HS-5 (cell line): ENCODE measurements around the gene FOXP2.
"Not testable (repeated sequence)": the region's sequence is repeated elsewhere in the genome, so short reads cannot be mapped to it uniquely, and the experiment has no call there.

Source experiments
- DNase-seq: peaks from one replicate; pipeline ENCODE4 v3.0.0-alpha.2; 2012; ENCODE audit warnings: low read depth

Gene FOXP2

DNA sequence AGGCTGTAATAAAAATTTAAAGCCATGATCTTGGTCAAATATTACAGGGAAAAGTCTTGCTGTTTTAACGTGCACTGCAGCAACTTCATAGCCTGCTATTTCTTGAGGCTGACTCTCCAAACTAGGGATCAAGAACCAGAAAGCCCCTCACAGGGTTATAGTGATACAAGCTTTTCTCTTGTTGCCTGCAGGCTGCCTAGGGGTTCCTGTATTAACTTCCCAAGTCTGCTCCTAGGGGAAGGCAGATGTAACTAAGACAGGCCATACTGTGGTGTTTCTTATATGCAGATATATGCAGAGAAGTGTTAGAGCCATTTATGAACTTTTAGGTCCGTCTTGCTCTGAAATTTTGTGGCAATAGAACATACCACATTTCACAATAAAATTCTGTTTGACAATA, 175.7 kb downstream of the FOXP2 start:
- DNase-seq, result no peak

DNA sequence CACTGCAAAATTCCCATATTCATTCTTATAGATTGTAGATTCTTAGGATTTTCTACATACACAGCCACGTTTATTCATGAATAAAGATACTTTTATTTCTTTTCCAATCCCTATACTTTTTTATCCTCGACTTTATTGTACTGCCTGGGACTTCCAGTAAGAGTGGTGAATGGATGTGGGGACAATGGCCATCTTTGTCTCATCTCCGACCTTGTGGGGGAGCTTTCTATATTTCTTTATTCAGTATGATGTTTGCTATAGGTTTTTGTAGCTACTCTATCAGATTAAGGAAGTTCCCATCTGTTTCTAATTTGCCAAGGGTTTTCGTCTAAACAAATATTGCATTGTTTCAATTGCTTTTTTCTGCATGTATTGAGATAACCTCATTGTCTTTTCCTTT, 184.3 kb downstream of the FOXP2 start:
- DNase-seq, result no peak

GRCh38 chr7:114606100-114606499, 191.5 kb downstream of the FOXP2 start:
- DNase-seq, result no peak

DNA sequence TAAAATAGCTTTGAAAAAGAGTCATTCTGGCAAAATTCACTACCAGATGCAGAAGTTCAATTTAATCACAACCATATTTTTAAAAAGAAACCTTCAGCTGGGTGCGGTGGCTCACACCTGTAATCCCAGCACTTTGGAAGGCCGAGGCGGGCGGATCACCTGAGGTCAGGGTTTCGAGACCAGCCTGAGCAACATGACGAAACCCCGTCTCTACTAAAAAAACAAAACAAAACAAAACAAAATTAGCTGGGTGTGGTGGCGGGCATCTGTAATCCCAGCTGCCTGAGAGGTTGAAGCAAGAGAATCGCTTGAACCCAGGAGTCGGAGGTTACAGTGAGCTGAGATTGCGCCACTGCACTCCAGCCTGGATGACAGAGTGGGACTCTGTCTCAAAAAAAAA, 194.2 kb downstream of the FOXP2 start:
- DNase-seq, result not testable (repeated sequence)

DNA sequence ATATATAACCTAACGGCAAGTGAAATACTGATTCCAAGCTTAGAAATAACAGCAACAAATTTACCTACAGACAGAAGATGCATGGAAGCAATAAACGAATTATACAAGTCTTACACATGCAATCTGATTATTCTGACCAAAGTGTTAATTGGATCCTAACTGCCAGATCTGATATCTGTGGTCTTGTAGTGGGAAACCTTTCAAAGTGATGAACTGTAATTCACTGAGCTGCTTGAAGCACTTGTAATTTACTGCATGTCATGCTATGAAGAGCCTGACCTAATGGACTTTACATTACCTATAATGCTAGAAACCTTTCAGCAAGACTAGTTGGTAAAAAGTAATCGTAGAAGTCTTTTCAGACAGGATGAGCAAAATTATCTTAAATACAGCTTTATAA, 205.6 kb downstream of the FOXP2 start:
- DNase-seq, result no peak

- no peak for DNase-seq
Measured at GRCh38 chr7:114622221-114622620, 207.6 kb downstream of the FOXP2 start.

- DNase-seq, result no peak
Measured at GRCh38 chr7:114623146-114623545, 208.5 kb downstream of the FOXP2 start.

DNA sequence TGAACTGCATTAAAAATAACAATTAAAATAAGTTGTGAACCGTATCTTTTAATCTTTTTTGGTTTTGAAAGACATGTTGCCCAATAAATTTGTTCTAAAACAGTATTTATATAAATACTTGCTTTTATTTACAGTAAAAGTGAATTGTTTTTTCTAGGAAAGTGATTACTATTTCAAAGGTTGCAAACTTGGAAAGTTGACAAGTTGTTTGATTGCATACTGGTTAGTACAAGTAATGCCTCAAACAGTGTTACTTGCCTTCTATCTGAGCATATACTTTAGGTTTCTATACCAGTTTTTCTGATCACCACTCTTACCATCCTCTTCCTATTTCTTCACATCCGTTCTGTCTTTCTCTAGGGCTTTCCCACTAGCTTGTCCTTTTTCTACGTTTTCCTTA, 212.6 kb downstream of the FOXP2 start:
- no peak for DNase-seq

DNA sequence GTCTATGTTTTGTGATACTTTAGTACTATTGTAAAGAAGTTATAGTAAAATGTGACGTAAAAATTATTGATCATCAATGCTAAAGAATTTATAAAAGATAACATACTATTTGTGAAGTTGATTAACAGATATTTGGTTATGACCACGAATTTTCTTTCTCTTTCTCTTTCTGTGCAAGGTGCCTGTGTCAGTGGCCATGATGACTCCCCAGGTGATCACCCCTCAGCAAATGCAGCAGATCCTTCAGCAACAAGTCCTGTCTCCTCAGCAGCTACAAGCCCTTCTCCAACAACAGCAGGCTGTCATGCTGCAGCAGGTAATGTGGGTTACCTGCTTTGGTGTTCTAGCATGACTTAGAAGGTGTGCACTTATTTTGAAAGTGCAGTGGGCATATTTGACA, 213.7 kb downstream of the FOXP2 start:
- no peak for DNase-seq

GRCh38 chr7:114629762-114630161, 215.1 kb downstream of the FOXP2 start:
- no peak for DNase-seq

DNA sequence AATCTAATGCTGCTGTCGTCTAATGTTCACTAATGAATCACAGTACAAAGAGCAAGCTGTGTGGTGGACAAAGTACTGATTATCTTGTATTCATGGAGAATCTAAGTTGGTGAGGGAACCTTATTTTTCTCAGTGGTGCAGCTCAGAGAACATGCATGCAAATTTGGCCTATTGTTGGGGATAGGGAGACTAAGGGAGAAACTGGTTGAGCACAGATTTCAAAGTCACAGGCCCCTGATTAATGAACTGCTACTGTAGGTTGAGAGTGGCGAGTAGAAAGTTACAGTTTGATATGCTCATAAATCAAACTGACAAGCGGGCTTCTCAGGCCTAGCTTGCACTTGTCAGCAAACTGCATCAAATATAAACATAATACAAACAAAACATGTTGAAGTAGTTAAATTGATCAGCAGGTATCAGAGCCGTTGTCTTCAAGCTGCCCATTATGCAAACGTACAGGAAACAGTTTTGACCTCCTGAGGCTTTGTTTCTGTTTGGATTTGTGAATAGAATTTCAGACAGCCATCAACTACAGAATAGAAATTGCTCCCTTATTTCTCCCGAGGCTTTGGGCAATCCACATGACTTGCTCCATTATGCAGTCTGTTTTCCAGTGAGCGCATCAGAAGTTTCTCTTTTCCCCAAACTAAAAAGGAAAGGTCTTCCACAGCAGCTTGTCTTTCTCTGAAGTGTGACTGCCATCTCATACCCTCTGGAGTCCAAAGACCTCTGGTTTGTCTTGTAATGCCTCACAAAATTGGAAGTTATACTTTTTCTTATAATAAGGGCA, 215.8 kb downstream of the FOXP2 start:
- no peak for DNase-seq

- DNase-seq, result no peak
Measured at GRCh38 chr7:114631249-114631822, 216.7 kb downstream of the FOXP2 start.

DNA sequence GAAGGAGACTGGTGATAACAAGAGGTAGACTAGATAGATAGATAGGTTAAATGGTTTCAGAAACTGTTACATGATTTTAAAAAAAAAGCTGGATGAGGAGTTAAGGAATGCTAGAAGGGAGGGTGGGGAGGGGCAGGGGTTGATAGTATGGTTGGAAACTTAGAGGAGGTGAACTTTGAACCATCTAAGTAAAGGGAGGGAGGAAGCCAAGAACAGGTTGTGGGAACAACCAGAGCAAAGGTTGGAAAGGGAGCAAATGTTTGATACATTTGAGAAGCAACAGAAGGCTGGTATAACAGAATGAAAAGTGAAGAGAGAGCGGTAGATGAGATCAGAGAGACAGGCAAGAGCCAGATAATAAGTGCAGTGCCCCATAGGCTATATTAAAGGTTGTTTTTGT, 224.8 kb downstream of the FOXP2 start:
- no peak for DNase-seq

DNA sequence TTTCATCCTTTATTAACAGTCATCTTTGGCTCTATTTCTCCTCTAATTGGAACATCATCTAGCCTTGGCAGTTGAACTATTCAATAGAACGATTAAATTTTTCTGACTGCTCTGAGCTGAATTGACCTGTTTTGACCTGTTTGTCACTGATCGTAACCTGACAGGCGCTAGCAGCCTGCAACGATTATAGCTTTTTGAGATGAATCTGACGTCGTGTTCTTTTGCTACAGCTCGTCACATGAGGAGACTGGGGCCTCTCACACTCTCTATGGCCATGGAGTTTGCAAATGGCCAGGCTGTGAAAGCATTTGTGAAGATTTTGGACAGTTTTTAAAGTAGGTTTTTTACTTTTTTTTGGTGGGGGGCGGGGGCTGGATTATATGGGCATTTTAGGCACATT, 229.8 kb downstream of the FOXP2 start:
- no peak for DNase-seq

DNA sequence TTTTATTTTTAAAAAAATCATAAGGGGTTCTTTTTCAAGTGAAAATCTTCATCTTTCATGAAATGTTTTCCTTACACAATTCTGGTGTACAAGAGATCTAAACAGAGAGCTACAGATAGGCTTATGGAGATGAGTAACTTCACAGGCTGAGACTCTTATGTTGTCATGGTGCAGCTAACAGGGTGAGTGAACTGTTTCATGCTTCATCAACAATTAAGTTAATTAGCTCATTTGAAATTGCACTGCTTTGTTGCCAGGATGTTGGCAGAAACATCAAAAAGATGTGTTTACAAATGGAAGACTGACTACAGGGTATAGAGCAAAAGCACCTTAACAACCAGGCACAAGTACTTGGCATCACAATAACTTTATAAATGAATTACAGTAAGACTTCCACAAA, 230.8 kb downstream of the FOXP2 start:
- DNase-seq, result no peak

DNA sequence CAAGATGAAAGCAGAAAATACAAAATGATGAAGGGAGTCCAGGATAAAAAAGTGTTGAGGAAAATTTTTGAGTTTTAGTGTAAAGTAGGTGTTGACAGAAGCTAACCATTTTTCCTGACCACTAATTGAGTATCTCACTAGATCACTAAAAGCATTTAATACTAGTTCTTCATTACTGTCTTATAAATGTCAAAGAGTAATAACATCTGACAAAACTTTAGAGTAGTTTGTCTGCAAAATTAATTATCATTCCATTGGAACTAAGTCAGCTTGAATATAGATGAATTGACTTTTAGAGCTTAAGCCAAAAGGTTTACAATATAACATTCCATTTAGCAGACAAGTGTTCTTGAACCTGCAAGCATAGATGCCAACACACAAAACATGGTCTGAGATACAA, 232.9 kb downstream of the FOXP2 start:
- DNase-seq, result no peak

DNA sequence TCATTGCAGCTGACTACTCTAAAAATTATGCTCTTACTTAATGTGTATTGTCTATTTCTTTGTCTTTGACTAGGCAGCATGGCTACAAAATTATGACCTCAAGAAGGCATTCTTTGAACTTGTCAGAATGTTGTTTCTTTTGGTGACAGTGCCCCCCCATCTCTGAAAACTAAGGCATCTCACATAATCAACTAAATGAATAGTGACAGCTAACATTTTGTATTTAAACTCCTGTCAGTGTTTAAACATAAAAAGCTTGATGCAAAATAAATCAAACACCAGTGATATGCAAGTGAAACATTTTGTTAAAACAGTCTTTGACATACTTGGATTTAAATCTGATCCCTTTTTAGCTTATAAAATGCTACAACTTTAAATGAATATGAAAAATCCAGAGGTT, 233.5 kb downstream of the FOXP2 start:
- DNase-seq, result no peak

DNA sequence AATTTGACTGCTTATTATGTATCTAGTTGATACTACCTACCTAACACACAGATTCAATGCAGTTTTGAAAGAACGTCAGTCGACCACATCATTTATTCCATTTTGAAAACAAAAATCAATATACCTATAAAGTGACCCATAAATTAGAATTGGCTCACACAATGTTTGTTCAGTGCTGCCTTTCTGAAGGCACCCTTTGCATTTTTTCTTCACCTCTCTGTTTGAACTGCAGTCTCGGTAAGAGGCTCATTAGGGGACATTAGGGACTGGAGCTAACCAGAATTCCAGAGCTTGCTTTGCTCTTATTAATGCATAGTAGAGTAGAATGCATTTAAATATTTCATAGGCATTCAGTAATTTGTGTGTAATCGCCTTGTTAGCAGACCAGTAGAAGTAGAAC, 234.1 kb downstream of the FOXP2 start:
- DNase-seq, result no peak

- no peak for DNase-seq
Measured at GRCh38 chr7:114649689-114650088, 235.1 kb downstream of the FOXP2 start.

GRCh38 chr7:114650491-114650890, 235.9 kb downstream of the FOXP2 start:
- DNase-seq, result no peak

GRCh38 chr7:114652041-114652440, 237.4 kb downstream of the FOXP2 start:
- no peak for DNase-seq

DNA sequence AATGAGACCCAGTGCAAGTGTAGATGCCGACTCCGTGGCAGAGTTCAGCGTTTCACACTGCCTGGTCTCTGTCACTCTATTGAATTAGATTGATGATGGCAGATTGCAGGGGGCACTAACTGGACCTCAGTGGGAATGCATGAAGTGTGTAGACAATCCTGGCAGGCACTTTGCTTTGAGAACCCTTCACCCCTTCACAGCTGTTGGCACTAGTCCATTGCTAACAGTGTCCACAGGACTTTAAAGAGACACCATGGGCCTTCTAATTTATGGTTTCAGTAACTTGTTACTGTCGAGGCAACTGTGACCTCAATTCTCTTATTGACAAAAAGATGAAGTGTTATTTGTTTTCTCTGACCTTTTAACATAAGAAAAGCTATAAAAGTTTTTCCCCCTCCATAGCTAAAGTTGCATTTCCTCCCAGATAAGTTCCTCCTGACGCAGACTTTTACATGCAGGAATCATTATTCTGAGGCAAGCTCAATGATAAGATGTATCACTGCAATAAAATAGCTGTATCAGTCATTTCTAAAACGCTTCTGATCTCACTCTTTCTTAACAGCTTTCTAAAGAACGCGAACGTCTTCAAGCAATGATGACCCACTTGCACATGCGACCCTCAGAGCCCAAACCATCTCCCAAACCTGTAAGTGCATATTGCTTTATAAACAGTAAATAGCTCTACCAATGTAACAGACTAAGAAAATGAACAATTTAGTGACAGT, 238.9 kb downstream of the FOXP2 start:
- DNase-seq, result no peak

GRCh38 chr7:114656466-114656865, 241.9 kb downstream of the FOXP2 start:
- DNase-seq, result no peak
